Upper lobe of right lung (tissue), 1 donor: ENCODE results near the gene KCNMA1. TPM values are rescaled to one million over a fixed set of nuclear protein-coding genes. Genes with fewer than 3 reads are reported as not detected.

ENCODE experiments used
- ATAC-seq: fragments of 200-7000 bp; cut with Tn5 transposase; one replicate; pipeline ENCODE4 v1.9.1; 2020; ENCODE audit warnings: mild to moderate bottlenecking, moderate library complexity
- DNase-seq: peaks from one replicate; pipeline ENCODE4 v3.0.0-alpha.2; 2020
- H3K27ac ChIP-seq: fragments of 200-600 bp; one replicate; pipeline ENCODE4 v1.8.0; 2022
- H3K27me3 ChIP-seq: fragments of 200-600 bp; one replicate; pipeline ENCODE4 v1.8.0; 2022; ENCODE audit warnings: mild to moderate bottlenecking
- H3K36me3 ChIP-seq: fragments of 200-600 bp; one replicate; pipeline ENCODE4 v1.8.0; 2022
- H3K4me1 ChIP-seq: fragments of 200-600 bp; one replicate; pipeline ENCODE4 v1.8.0; 2022
- H3K4me3 ChIP-seq: fragments of 200-600 bp; one replicate; pipeline ENCODE4 v1.8.0; 2022; ENCODE audit warnings: mild to moderate bottlenecking
- H3K9me3 ChIP-seq: fragments of 200-600 bp; one replicate; pipeline ENCODE4 v1.8.0; 2022
- intact Hi-C: fragments of 100-400 bp; cut with DNase I; formaldehyde crosslinking; loops from one replicate; pipeline ENCODE4 v1.11.0; 2022
- total RNA-seq: library from RNA; stranded (reverse); fragmentation: NEBNext Ultra II Directional; extraction: Animal tissue kit (Norgen Biotek cat#: 25700); gene quantifications from one replicate; pipeline ENCODE4 v1.2.1, GENCODE V29; 2021
- TF ChIP-seq, protein P1 (sequence below): fragments of 200-600 bp; IDR thresholded peaks from one replicate; pipeline ENCODE4 v1.8.0; 2022; ENCODE audit warnings: antibody characterized with exemption
- donor health status: DM: no; HTN: yes; CAD: no; lungs with severe emphysema.

The KCNMA1 gene
- total RNA-seq, 1 donor from 2014 or later: 26.3 TPM

DNA sequence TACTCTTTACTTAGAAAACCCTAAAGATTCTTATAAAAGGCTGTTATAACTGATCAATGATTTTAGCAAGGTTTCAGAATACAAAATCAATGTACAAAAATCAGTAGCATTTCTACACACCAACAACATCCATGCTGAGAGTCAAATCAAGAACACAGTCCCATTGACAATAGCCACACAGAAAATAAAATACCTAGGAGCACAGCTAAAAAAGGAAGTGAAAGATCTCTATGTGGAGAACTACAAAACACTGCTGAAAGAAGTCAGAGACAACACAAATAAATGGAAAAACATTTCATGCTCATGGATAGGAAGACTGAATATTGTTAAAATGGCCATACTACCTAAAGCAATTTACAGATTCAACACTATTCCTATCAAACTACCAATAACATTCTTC is 427.0 kb downstream of the KCNMA1 start:
- no peaks in the 10 kb centered on the region for H3K36me3 ChIP-seq
- H3K27me3 ChIP-seq: peaks cover 17% of the 10 kb centered on the region
- H3K4me3 ChIP-seq: no peak overlapping the region
- TF ChIP-seq, protein P1, sequence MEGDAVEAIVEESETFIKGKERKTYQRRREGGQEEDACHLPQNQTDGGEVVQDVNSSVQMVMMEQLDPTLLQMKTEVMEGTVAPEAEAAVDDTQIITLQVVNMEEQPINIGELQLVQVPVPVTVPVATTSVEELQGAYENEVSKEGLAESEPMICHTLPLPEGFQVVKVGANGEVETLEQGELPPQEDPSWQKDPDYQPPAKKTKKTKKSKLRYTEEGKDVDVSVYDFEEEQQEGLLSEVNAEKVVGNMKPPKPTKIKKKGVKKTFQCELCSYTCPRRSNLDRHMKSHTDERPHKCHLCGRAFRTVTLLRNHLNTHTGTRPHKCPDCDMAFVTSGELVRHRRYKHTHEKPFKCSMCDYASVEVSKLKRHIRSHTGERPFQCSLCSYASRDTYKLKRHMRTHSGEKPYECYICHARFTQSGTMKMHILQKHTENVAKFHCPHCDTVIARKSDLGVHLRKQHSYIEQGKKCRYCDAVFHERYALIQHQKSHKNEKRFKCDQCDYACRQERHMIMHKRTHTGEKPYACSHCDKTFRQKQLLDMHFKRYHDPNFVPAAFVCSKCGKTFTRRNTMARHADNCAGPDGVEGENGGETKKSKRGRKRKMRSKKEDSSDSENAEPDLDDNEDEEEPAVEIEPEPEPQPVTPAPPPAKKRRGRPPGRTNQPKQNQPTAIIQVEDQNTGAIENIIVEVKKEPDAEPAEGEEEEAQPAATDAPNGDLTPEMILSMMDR: no peak
- H3K9me3 ChIP-seq: no peaks in the 10 kb centered on the region
- H3K4me1 ChIP-seq: no peaks in the 10 kb centered on the region
- no peak overlapping the region for H3K27ac ChIP-seq
- DNase-seq (no peak), ATAC-seq (no peak)
- intact Hi-C loops: no loop called here

DNA sequence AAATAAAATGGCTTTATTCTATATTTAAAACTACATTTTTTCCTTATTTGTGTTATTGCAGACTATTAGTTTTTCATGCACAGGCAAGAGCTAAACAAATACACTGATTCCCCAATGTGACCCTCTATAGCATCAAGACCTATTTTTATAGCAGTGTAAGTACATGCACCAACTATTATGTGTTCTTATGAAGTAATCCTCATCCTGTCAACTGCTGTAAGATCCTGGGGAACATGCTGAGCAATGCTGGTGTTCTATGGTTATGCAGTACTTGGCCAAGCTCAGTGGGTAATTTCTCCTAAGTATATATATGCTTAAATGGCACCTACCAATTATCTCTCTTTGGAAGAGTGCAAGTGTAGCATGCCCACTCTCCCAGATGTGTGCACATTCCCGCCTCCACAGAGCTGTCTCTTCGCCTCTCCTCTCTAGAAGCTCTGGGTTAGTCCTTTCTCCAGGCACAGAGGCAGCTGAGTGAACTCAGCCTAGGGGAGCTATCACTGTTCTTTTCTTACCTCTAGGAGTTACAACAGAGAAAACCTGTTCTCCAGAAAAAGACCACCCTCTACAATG is 428.8 kb downstream of the KCNMA1 start:
- TF ChIP-seq, protein P1: no peak
- Histone ChIP-seq H3K36me3 (no peaks in the 10 kb centered on the region), H3K9me3 (no peaks in the 10 kb centered on the region), H3K27me3 (peaks cover 17% of the 10 kb centered on the region), H3K27ac (no peak overlapping the region), H3K4me3 (no peak overlapping the region), H3K4me1 (no peaks in the 10 kb centered on the region)
- intact Hi-C loops: no loop called here
- ATAC-seq (no peak), DNase-seq (no peak)

DNA sequence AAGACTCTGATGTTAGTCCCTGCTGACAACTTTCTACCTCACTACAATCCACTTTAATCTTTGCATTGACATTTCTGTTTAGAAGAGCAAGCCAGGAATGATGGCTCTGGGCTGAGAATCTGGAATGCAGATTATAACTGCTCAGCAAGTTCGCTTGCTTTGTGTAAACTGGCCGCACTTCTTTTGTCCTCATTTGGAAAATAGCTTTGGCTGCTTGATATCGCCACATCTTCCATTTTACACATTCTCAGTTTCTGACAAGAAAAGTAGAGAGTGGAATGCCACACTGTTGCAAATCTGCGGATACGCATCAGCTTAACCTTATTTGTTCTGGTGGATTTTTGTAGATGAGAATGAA is 429.8 kb downstream of the KCNMA1 start:
- intact Hi-C loops: no loop called here
- H3K27ac ChIP-seq: no peak overlapping the region
- no peaks in the 10 kb centered on the region for H3K4me1 ChIP-seq
- H3K27me3 ChIP-seq: peaks cover 17% of the 10 kb centered on the region
- H3K36me3 ChIP-seq: no peaks in the 10 kb centered on the region
- no peak overlapping the region for H3K4me3 ChIP-seq
- ATAC-seq: no peak
- no peaks in the 10 kb centered on the region for H3K9me3 ChIP-seq
- no peak for DNase-seq
- TF ChIP-seq, protein P1: no peak

DNA sequence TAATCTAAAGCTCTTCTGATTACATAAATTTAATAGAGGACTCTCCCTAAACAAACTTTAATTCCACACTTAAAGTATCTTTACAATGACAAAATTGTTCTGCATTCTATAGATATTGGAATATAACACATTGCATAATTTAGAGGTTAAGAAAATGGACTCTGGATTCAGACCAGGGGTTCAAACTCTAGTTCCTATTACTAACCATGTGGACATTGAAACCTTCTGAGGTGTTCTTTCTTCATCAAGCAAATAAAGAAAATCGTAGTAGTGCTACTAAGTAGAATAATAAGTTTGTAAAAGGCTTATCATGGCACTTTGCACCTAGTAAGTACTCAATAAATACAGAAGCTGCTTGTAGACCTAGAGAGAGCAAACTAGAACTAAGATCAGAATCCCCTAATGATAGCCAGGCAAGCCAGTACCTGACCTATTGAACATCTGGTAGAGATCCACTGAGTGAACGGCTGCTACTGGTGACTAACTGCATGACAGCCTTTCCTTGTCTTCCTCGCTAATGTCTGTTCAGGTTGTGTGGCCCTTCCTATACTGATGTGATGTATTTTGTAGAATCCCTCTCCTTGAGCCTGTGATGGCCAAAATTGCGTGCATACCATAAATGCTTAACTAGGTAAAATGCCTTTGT is 430.3 kb downstream of the KCNMA1 start:
- Histone ChIP-seq H3K4me3 (no peak overlapping the region), H3K27me3 (peaks cover 17% of the 10 kb centered on the region), H3K36me3 (no peaks in the 10 kb centered on the region), H3K4me1 (no peaks in the 10 kb centered on the region), H3K27ac (no peak overlapping the region), H3K9me3 (no peaks in the 10 kb centered on the region)
- DNase-seq (no peak), ATAC-seq (no peak)
- TF ChIP-seq, protein P1: no peak
- intact Hi-C loops: no loop called here

DNA sequence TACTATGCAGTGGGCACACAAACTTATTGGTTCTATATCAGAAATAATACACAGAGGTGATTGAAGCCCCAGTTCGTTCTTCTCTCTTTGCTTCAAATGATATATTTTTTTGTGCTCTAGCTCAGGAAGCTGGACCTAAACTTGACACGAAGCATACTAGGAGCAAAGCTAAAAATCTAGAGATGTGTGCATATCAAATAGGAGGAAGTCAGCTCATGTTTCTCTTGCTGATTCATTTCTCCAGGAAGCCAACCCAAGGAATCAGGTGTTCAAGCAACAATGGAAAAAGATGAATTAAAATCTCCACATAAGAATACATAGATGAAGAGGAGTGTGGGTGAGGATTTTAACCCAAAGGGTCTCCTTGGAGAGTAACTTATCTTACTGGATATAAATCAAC is 432.5 kb downstream of the KCNMA1 start:
- TF ChIP-seq, protein P1: no peak
- no peaks in the 10 kb centered on the region for H3K9me3 ChIP-seq
- H3K4me3 ChIP-seq: no peak overlapping the region
- H3K36me3 ChIP-seq: no peaks in the 10 kb centered on the region
- no peaks in the 10 kb centered on the region for H3K4me1 ChIP-seq
- ATAC-seq (no peak), DNase-seq (no peak)
- peaks cover 17% of the 10 kb centered on the region for H3K27me3 ChIP-seq
- no peak overlapping the region for H3K27ac ChIP-seq
- intact Hi-C loops: no loop called here
